NCI-H2107 treated with DMSO at 0.1 percent for 48 hours (cell line): ENCODE measurements around the gene SERBP1.
A peak's percentile ranks its signal among the peaks of the same experiment; 100 is the strongest.

Source experiments
- DNase-seq: peaks from one replicate; lab custom pipeline; 2025; ENCODE audit not compliant: unreplicated experiment; lab: John Stamatoyannopoulos, UW

SERBP1 gene

DNA sequence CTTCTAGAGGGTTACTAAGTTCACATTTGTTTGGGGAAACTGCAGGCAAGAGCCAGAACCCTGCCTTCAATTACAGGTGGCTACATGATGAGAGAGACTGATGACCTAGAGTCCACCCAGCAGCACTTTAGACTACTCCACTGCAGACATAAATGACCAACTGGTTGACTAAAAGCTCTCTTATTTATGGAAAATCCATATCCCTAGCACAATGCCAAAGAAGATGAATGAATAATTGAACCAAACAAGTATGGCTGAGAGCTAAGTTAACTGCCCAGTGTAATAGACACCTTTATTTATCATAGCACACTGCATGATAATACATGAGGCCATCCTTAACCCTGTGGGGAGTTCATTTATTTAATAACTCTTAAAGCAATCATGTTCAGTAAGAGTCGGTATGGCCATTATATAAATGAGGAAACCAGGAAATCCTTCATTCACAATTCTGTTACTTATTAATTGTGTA, 62.1 kb downstream of the SERBP1 start:
- no peak for DNase-seq

DNA sequence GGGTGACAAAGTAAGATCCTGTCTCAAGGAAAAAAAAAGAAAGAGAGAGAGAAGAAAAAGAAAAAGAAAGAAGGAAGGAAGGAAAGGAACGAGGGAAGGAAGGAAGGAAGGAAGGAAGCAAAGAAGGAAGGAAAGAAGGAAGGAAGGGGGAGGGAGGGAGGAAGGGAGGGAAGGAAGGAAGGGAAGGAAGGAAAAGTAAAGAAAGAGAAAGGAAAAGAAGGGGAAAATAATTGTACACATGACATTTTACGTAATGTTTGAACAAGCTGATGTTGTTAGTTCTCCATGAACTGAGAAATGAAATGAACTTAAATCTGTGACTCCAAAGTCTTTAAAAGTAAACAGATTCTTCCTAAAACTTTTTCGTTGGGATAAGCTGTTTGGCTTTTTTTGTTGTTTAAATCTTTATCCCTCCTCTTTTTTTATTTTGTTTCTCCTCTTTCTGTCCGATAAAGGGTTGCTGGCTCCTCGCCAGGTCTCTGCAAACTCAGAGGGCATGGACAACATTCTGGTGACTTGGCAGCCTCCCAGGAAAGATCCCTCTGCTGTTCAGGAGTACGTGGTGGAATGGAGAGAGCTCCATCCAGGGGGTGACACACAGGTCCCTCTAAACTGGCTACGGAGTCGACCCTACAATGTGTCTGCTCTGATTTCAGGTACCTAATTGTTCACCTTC, 62.7 kb downstream of the SERBP1 start:
- peak; percentile 11 for DNase-seq

DNA sequence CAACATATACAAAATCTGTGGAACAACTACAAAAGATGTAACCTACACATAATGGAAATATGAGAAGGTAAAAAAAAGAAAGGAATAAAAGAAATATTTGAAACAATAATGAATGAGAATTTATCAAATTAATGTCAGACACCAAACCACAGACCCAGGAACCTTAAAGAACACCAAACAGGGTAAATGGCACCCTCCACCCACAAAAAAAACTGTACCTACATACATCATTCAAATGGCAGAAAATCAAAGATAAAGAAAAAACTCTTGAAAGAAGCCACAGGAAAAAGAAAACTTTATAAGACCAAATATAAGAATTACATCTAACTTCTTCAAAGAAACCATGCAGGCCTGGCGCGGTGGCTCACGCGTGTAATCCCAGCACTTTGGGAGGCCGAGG, 68.6 kb downstream of the SERBP1 start:
- no peak for DNase-seq

DNA sequence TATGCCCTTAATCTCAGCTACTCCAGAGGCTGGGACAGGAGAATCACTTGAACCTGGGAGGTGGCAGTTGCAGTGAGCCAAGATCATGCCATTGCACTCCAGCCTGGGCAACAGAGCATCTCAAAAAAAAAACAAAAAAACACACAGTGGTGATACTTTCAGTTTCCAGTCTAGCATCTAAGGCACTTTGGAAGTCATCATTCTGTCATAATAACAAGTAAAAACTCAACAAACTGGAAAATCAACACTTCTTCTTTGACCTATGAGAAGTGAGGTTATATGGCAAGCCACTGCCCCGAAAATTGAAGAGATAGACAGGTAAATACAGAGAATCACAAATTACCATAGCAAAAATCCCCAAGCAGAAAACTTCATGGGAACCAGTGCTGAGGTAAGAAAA, 70.6 kb downstream of the SERBP1 start:
- DNase-seq = no peak
